ENCODE measurements around the gene PAQR8.
A peak's percentile ranks its signal among the peaks of the same experiment; 100 is the strongest.
"Not testable (repeated sequence)": the region's sequence is repeated elsewhere in the genome, so short reads cannot be mapped to it uniquely, and the experiment has no call there.

Gene PAQR8

DNA sequence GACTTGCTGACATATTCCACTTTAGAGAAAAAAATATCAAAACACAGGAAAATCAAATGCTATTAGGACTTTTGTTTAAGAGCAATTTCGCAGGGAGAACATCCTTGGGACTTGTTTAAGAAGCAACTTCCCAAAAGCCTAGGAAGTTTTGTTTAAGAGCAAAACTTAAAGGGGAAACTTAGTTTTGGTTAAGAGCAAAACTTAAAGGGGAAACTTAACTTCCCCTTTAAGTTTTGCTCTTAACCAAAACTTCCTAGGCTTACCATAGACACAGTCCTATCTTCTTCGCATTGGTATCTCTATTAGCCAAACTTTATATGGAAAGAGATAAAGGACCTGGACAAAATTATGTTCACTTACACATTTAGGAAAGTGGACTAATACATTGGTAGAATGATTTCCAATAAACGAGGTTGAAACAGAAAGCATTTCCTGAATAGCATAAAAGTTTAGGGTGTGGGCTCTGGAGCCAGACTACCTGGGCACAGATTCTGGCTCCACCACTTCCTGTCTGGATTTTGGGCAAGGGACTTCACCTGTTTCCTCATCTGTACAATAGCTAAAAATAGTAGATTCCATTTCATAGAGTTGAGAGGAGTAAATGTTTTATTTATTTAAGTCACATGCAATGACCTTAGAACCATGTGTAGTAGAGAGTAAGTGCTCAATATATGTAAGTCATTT lies 15.7 kb downstream of the PAQR8 start:
- DNase-seq (ENCODE audit: low spot score), result no peak

GRCh38 chr6:52381249-52381648 lies 19.3 kb downstream of the PAQR8 start:
- DNase-seq (ENCODE audit: low spot score), result no peak

GRCh38 chr6:52384145-52384766 lies 22.3 kb downstream of the PAQR8 start:
- no peak for DNase-seq (ENCODE audit: low spot score)

DNA sequence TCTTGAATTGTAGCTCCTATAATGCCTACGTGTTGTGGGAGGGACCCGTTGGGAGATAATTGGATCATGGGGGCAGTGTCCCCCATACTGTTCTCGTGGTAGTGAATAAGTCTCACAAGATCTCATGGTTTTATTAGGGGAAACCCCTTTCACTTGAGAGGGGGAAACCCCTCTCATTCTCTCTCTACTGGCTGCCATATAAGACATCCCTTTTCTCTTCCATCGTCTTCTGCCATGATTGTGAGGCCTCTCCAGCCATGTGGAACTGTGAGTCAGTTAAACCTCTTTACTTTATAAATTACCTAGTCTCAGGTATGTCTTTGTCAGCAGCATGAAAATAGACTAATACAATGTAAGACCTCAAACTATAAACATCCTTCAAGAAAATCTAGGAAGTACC lies 23.1 kb downstream of the PAQR8 start:
- no peak for DNase-seq (ENCODE audit: low spot score)

DNA sequence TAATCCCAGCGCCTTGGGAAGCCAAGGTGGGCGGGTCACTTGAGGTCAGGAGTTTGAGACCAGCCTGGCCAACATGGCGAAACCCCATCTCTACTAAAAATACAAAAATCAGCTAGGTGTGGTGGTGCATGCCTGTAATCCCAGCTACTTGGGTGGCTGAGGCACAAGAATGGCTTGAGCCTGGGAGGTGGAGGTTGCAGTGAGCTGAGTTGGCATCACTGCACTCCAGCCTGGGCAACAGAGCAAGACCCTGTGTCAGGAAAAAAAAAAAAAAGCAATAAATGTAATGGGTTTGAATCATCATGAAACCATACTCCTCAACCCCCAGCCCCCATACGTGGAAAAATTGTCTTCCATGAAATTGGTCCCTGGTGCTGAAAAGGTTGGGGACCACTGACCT lies 26.2 kb downstream of the PAQR8 start:
- DNase-seq (ENCODE audit: low spot score), result not testable (repeated sequence)

DNA sequence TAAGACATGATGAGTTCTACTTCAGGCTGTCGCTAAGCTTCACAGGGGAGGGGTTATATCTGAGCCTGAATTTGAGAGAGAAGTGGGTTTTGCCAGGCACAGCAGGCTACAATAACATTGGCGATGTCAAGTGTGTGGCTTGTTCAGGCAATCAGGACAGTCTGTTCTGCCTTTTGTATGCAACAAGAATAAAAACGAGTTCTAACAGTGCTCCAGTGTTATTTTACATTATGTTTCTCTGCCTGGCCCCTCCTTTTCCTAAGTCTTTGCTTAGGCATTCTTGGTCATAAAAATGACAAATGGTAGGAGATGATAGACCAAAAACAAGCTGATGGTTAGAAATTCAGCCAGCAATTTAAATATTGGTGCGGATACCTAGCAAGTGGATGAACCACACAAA lies 26.8 kb downstream of the PAQR8 start:
- DNase-seq (ENCODE audit: low spot score), result no peak

DNA sequence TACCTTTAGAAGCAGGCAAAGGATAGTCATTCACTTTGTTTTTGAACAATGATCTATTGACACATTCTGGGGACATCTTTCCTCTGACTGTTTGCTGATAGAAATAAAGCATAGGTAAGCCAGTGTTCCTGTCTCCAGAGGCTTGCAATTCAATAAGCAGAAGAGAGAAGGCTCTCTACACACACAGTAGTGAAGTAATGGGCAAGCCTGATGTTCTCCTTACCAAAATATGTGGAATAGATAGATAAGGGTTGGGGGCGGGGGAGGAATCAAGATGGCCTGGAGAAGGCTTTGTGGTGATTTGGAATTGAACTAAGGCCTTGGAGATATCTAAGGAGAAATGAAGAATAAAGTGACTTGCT lies 27.3 kb downstream of the PAQR8 start:
- peak; percentile 3 for DNase-seq (ENCODE audit: low spot score)

DNA sequence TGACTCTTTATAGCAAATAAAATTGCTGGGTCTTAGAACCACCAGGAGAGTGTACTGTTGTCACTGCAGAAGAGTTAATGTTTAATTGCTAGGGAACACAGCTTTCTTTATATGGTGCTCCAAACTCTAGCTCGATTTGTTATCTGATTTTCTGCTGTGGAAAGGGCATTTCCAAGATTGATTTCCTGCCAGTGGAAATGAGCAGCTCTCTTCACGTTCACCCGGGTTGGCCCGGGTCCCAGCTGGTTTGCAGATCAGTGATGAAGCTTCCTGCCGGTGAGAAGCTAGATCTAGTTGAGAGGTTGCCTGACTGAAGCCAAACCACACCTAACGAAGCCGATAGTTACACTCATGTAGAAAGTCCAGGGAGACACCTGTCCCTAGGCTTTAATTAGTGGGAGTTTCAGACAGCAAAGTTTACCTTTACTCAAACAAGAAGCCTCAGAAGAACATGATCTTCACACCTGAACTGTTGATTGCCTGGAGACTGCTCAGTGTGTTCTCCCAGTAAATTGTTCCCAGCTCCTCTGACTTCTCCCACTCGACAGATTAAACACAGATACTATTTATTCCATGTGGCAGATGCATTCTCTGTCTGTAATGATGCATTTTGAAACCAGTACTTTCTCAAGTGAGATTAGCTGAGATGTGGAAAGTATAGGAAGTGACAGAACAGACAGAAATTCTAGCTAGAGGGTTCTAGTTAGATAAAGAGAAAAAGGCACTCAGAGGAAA lies 27.8 kb downstream of the PAQR8 start:
- DNase-seq (ENCODE audit: low spot score), result peak; percentile 76

- peak; percentile 85 for DNase-seq (ENCODE audit: low spot score)
These were observed 28.4 kb downstream of the PAQR8 start for GRCh38 chr6:52390361-52390727.

DNA sequence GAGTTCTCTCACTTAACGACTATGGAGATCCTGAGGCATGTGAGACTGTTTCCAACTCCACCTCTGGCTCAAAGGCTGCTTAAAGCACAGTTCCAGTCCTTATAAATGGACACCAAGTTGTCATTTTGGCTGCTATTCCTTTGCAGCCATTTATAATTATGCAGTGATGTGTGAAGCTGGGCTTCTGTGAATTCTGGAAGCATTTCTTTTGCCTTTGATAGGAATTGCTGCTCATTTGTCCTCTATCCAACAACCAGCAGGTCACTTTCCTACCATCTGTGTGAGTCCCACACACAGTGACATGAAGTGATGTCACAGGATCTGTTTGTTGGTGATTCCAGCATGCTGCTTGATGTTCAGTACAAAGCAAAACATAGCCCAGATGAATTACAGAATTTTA lies 29.6 kb downstream of the PAQR8 start:
- DNase-seq (ENCODE audit: low spot score), result no peak

GRCh38 chr6:52392944-52393343 lies 31.0 kb downstream of the PAQR8 start:
- no peak for DNase-seq (ENCODE audit: low spot score)

DNA sequence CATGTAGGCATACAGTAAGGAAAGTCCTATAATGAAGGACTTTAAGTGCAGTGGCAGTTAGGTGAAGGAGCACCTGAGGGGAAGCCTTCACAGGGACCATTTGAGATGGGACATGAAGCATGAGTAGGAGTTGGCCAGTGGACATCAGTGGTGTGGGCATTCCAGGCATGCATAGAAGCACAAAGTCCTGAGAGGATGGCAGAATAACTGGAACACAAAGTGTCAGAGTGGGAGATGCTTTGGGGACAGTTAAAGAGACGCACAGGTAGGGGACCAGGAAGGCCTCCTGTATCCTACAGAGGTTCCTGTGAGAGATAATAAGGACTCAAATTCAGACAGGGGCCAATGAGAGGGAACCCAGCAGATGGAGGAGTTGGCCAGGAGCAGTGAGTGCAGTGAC lies 31.8 kb downstream of the PAQR8 start:
- DNase-seq (ENCODE audit: low spot score), result no peak

GRCh38 chr6:52394251-52394666 lies 32.3 kb downstream of the PAQR8 start:
- DNase-seq (ENCODE audit: low spot score), result no peak

DNA sequence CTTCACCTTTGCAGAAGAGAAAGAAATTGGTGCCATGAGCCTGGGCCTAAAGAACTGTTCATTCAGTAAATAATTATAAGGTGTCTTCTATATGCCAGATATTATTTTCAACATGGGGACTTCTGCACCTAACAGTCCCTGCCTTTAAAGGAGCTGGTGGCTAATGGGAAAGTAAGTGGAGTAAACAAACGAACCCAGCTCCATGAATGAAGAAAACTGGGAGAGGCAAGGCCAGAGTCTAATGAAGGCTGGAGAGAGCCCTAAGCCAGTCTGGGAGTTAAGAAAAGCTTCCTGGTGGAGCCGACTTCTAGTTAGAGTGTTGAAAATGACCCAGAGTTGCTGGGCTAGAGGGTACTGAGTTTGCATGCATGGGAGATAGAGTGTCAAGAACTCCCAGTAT lies 34.0 kb downstream of the PAQR8 start:
- DNase-seq (ENCODE audit: low spot score), result no peak

DNA sequence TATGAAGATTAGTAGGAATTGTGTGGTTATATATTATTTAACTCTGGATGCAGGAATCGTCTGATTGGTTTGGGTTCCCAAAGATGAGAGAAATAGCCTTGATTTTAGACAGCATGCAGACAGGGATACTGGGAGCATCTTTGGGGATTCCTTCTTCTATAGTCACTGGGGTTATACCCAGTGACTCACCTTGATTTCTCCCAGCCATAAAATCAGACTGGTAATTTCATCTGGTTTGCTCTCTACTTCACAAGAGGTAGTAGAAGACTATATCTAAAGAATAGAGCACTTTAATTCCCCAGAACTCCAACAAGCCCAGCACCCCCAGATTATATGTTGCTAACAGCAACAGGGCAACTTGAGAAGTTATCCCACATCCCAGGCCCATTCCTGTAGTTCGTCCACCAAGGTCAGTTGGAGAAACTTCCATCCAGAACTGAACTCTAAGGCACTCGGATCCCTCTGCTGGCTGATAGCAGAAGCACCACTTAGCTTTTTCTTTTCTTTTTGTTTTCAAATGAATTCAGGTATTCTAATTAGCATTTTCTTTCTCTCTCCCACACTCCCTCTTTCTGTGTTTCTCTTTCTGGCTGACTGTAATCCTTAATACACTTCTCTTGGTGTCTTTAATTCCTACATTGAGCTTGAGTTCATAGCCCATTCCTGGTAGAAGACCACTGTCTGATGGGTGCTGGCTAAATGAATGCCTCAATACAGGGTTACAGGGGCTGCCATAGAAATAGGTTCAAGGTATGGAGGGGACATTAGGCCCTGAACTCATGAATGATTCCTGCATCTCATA lies 37.8 kb downstream of the PAQR8 start:
- peak; percentile 53 for DNase-seq (ENCODE audit: low spot score)

- no peak for DNase-seq (ENCODE audit: low spot score)
These were observed 38.5 kb downstream of the PAQR8 start for GRCh38 chr6:52400313-52401041.

DNA sequence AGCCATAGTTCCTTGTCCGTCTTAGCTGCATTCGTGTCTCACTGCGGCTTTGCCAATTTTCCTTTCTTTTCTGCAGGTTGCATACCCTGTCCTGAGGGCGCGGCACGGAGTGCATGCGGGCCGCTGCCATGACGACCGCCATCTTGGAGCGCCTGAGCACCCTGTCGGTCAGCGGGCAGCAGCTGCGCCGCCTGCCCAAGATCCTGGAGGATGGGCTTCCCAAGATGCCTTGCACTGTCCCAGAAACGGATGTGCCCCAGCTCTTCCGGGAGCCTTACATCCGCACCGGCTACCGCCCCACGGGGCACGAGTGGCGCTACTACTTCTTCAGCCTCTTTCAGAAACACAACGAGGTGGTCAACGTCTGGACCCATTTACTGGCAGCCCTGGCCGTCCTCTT lies 41.1 kb downstream of the PAQR8 start:
- DNase-seq (ENCODE audit: low spot score), result no peak

- DNase-seq (ENCODE audit: low spot score), result no peak
These were observed 41.7 kb downstream of the PAQR8 start for GRCh38 chr6:52403627-52404026.

DNA sequence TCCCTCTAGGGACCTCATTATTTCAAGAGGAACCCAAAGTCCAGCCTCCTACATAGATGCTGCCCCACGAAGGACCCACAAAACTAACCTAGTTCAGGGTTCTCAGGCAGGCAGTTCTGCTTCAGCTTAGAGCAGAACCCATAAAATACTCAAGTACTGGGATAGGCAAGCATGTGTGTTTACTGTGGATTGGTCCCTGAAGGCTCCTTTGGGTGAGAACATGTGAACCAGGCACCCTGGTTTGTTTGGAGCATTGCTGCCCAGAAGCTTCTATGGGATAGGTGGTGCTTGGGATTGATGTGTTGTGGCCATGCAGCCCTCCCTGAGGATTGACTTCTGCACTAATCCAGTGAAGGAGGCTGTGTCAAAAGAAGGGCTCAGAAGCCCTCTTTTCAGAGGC lies 43.3 kb downstream of the PAQR8 start:
- no peak for DNase-seq (ENCODE audit: low spot score)

DNA sequence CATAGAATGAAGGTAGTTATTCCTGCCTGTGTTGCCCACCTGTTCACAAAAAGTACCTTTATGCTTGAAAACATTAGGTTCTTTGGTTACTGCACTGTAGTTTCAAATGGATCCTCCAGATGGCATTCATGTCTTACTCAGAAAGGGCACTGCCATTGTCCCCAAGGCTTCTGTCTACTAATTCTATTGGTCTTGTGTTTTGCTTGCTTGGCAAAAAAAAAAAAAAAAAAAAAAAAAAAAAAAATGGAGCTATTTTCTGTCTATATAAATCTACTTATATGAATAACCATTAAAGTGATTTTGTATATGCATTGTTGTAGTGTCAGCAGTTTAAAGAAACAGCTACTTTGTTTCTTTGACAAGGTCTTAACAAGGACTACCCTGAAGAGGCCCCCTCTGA lies 45.5 kb downstream of the PAQR8 start:
- DNase-seq (ENCODE audit: low spot score), result peak; percentile 65

DNA sequence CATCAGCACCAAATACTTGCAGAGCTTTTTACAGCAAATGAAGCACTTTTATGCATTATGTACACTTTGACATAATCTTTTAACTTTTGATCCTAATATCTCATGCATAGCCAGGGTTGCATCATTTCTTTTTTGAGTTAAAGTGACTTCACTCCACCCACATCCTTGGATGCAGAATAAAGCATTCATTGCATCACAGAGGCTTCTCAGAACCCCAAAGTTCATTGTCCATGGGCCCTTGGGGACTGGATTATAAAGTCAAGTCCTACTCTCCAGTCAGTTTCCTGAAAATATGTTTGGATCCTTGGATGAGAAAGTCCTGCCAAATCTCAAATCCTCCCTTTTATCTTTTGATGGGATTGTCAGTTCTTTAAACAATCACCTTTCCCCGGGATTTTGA lies 47.5 kb downstream of the PAQR8 start:
- no peak for DNase-seq (ENCODE audit: low spot score)

- no peak for DNase-seq (ENCODE audit: low spot score)
These were observed 49.0 kb downstream of the PAQR8 start for GRCh38 chr6:52410979-52411378.

Data from SW480 (cell line).